ENCODE measurements around the gene SETD6.
"Not testable (repeated sequence)": the region's sequence is repeated elsewhere in the genome, so short reads cannot be mapped to it uniquely, and the experiment has no call there.

Gene SETD6

GRCh38 chr16:58485184-58485887 lies 30.0 kb upstream of the SETD6 start:
- Mint-ChIP-seq H3K27ac (no peak overlapping the region), H3K9me3 (no peaks in the 10 kb centered on the region), H3K4me1 (no peaks in the 10 kb centered on the region), H3K27me3 (peaks cover 3% of the 10 kb centered on the region), H3K36me3 (no peaks in the 10 kb centered on the region), H3K4me3 (no peak overlapping the region)
- DNase-seq (ENCODE audit: low spot score in 2 of 2) (no peak), ATAC-seq (ENCODE audit: low read depth) (no peak)

GRCh38 chr16:58487566-58488351 lies 27.6 kb upstream of the SETD6 start:
- Mint-ChIP-seq H3K27me3 (peaks cover 5% of the 10 kb centered on the region), H3K27ac (no peak overlapping the region), H3K4me3 (no peak overlapping the region), H3K9me3 (no peaks in the 10 kb centered on the region), H3K36me3 (no peaks in the 10 kb centered on the region), H3K4me1 (no peaks in the 10 kb centered on the region)
- ATAC-seq (ENCODE audit: low read depth) (peak; percentile 83), DNase-seq (ENCODE audit: low spot score in 2 of 2) (peak; percentile 66 to 82)

- no peaks in the 10 kb centered on the region for H3K9me3 Mint-ChIP-seq
- no peaks in the 10 kb centered on the region for H3K36me3 Mint-ChIP-seq
- H3K27me3 Mint-ChIP-seq, result peaks cover 7% of the 10 kb centered on the region
- H3K4me1 Mint-ChIP-seq, result peaks cover 2% of the 10 kb centered on the region
- no peak for ATAC-seq (ENCODE audit: low read depth)
- no peak overlapping the region for H3K27ac Mint-ChIP-seq
- no peak overlapping the region for H3K4me3 Mint-ChIP-seq
- no peak for DNase-seq (ENCODE audit: low spot score in 2 of 2)
Observed at GRCh38 chr16:58488531-58488930, 26.8 kb upstream of the SETD6 start.

DNA sequence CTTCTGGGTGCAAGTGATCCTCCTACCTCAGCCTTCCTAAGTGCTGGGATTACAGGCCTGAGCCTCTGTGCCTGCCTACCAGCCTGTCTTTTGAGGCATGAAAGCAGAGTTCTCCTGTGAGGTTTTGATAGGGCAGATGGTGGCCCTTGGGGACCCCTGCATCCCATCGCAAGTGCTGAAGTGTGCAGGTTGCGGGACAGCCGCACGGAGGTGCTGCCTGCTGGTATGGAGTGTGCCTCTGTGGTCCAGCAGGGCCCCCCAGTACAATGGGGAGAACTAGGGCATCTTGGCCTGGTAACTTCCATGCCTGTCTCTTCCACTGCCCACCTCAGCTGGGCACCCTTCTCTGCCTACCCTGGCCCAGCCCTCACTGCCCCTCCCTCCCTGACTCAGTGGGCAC lies 25.3 kb upstream of the SETD6 start:
- Mint-ChIP-seq H3K27me3 (peaks cover 9% of the 10 kb centered on the region), H3K36me3 (no peaks in the 10 kb centered on the region), H3K9me3 (no peaks in the 10 kb centered on the region), H3K27ac (no peak overlapping the region), H3K4me3 (no peak overlapping the region), H3K4me1 (peaks cover 4% of the 10 kb centered on the region)
- DNase-seq (ENCODE audit: low spot score in 2 of 2) (no peak), ATAC-seq (ENCODE audit: low read depth) (no peak)

DNA sequence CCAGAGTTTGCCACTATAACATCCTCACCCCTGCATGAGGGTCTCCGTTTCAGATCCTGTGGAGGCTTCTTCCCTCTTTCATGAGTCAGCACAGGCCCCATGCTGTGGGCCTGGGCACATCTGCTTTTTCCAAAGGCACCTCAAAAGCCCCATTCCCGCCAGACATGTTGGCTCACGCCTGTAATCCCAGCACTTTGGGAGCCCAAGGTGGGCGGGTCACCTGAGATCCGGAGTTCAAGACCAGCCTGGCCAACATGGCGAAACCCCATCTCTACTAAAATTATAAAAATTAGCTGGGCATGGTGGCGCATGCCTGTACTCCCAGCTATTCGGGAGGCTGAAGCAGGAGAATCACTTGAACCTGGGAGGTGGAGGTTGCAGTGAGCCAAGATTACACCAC lies 24.8 kb upstream of the SETD6 start:
- H3K27ac Mint-ChIP-seq; H3K4me3 Mint-ChIP-seq; H3K9me3 Mint-ChIP-seq; ATAC-seq (ENCODE audit: low read depth); DNase-seq (ENCODE audit: low spot score in 2 of 2); H3K36me3 Mint-ChIP-seq; H3K4me1 Mint-ChIP-seq: not testable (repeated sequence)
- H3K27me3 Mint-ChIP-seq, result peaks cover 12% of the 10 kb centered on the region

DNA sequence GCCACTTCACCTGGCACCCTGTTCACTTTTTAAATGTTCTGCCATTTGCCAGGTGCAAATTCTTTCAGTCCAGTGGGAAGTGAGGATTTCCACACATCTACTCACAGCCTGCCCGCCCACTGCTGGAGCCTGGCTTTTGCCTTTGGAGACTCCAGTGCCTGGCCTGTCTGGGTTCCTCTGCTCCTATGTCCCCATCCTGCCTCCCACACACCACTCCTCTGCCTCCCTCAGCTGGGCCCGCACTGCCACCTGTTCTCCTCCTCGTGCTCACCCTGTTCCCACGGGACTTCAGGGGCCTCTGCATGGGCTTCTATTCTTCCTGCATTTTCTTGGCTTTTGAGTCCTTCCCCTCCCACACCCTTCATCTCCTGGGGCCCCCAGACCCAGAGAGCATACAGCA lies 23.3 kb upstream of the SETD6 start:
- Mint-ChIP-seq H3K4me3 (no peak overlapping the region), H3K36me3 (no peaks in the 10 kb centered on the region), H3K27ac (no peak overlapping the region), H3K9me3 (no peaks in the 10 kb centered on the region), H3K4me1 (peaks cover 9% of the 10 kb centered on the region), H3K27me3 (peaks cover 12% of the 10 kb centered on the region)
- no peak for DNase-seq (ENCODE audit: low spot score in 2 of 2)
- no peak for ATAC-seq (ENCODE audit: low read depth)

- H3K27me3 Mint-ChIP-seq, result peaks cover 12% of the 10 kb centered on the region
- H3K27ac Mint-ChIP-seq, result no peak overlapping the region
- H3K4me3 Mint-ChIP-seq, result no peak overlapping the region
- ATAC-seq (ENCODE audit: low read depth) (no peak), DNase-seq (ENCODE audit: low spot score in 2 of 2) (no peak)
- H3K36me3 Mint-ChIP-seq, result no peaks in the 10 kb centered on the region
- H3K9me3 Mint-ChIP-seq, result no peaks in the 10 kb centered on the region
- peaks cover 9% of the 10 kb centered on the region for H3K4me1 Mint-ChIP-seq
Observed at GRCh38 chr16:58492735-58493134, 22.6 kb upstream of the SETD6 start.

GRCh38 chr16:58493756-58494431 lies 21.4 kb upstream of the SETD6 start:
- Mint-ChIP-seq H3K9me3 (no peaks in the 10 kb centered on the region), H3K4me1 (peaks cover 9% of the 10 kb centered on the region), H3K27ac (no peak overlapping the region), H3K36me3 (no peaks in the 10 kb centered on the region), H3K27me3 (peaks cover 12% of the 10 kb centered on the region), H3K4me3 (no peak overlapping the region)
- no peak for ATAC-seq (ENCODE audit: low read depth)
- no peak for DNase-seq (ENCODE audit: low spot score in 2 of 2)

- H3K27ac Mint-ChIP-seq, result no peak overlapping the region
- peaks cover 13% of the 10 kb centered on the region for H3K27me3 Mint-ChIP-seq
- H3K36me3 Mint-ChIP-seq, result no peaks in the 10 kb centered on the region
- ATAC-seq (ENCODE audit: low read depth), result peak; percentile 60
- no peaks in the 10 kb centered on the region for H3K9me3 Mint-ChIP-seq
- DNase-seq (ENCODE audit: low spot score in 2 of 2), result no peak
- H3K4me1 Mint-ChIP-seq, result peaks cover 9% of the 10 kb centered on the region
- no peak overlapping the region for H3K4me3 Mint-ChIP-seq
Observed at GRCh38 chr16:58494981-58495520, 20.3 kb upstream of the SETD6 start.

DNA sequence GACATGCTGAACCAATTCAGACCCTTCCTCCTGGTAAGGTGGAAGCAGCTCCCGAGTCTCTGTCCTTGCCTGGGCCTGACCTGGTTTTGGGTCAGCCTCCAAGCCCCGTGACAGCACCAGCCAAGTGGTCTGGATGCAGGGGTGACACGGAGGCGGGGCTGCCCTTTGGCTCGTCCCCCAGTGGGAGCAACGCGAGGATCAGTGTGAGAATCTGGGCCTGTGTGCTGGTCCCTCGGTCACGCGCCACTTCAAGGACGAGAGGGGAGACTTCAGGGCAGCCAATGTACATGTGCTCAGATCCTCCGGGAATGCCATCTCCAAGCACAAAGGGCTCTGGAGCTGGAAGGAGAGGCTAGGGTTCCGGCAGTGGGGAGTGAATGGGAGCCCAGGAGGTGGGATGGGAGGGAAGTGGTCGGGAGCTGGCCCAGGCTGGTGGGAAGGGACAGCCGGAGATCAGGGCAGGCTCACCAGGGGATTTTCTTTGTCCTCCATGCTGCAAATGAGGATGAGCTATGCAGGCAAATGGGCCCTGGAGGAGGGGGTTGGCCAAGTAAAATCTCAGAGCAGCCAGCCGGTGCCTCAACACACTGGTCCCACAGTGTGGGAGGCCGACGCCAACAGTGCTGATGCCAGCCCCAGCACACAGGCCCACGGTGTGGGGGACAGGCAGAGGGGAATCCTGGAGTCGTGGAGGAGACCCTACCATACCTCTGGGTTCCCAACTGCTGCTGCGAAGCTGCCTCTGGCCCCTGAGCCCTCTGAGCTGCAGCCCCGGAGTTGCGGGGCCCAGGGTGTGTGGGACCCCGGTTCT lies 19.6 kb upstream of the SETD6 start:
- Mint-ChIP-seq H3K27me3 (peaks cover 13% of the 10 kb centered on the region), H3K4me3 (no peak overlapping the region), H3K27ac (no peak overlapping the region), H3K9me3 (no peaks in the 10 kb centered on the region), H3K4me1 (peaks cover 12% of the 10 kb centered on the region), H3K36me3 (no peaks in the 10 kb centered on the region)
- ATAC-seq (ENCODE audit: low read depth), result no peak
- DNase-seq (ENCODE audit: low spot score in 2 of 2), result no peak

GRCh38 chr16:58497468-58497867 lies 17.8 kb upstream of the SETD6 start:
- H3K27me3 Mint-ChIP-seq, result peaks cover 20% of the 10 kb centered on the region
- no peak overlapping the region for H3K27ac Mint-ChIP-seq
- no peaks in the 10 kb centered on the region for H3K9me3 Mint-ChIP-seq

DNA sequence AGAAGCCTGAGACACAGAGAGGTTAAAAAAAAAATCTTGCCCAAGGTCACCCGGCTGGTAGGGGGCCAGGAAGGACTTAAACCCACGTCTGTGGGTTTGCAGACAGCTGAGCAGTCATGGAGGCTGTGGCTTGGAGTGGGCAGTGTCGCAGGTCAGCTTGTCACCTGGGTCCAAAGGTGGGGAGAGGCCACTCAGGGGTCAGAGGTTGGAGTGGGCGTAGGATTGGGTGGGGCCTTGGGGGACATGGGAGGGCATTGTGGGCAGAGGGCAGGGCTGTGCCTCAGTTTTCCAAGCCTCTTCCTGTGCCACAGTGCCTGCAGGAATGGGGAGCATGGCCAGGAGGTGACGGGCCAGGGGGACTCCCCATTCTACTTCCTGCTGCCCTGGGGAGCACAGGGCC lies 17.4 kb upstream of the SETD6 start:
- Mint-ChIP-seq H3K36me3 (no peaks in the 10 kb centered on the region), H3K9me3 (no peaks in the 10 kb centered on the region), H3K4me1 (peaks cover 18% of the 10 kb centered on the region), H3K27me3 (peaks cover 18% of the 10 kb centered on the region), H3K4me3 (no peak overlapping the region), H3K27ac (no peak overlapping the region)
- DNase-seq (ENCODE audit: low spot score in 2 of 2), result no peak
- no peak for ATAC-seq (ENCODE audit: low read depth)

More at GRCh38 chr16:58497468-58497867, 17.8 kb upstream of the SETD6 start:
- DNase-seq (ENCODE audit: low spot score in 2 of 2) (no peak), ATAC-seq (ENCODE audit: low read depth) (no peak)
- Mint-ChIP-seq H3K4me3 (no peak overlapping the region), H3K4me1 (peaks cover 18% of the 10 kb centered on the region), H3K36me3 (no peaks in the 10 kb centered on the region)

GRCh38 chr16:58498341-58499091 lies 16.8 kb upstream of the SETD6 start:
- H3K9me3 Mint-ChIP-seq, result no peaks in the 10 kb centered on the region
- ATAC-seq (ENCODE audit: low read depth) (no peak), DNase-seq (ENCODE audit: low spot score in 2 of 2) (no peak)
- H3K36me3 Mint-ChIP-seq, result no peaks in the 10 kb centered on the region
- H3K4me3 Mint-ChIP-seq, result no peak overlapping the region
- H3K27me3 Mint-ChIP-seq, result peaks cover 20% of the 10 kb centered on the region
- no peak overlapping the region for H3K27ac Mint-ChIP-seq
- H3K4me1 Mint-ChIP-seq, result peaks cover 16% of the 10 kb centered on the region
